Kidney capillary endothelial cell (primary cell): ENCODE results near the gene GPRC5B.

Experiments used
- DNase-seq: peaks from one replicate; pipeline ENCODE4 v3.0.0-alpha.2; 2018; ENCODE audit warnings: low spot score

The GPRC5B gene

DNA sequence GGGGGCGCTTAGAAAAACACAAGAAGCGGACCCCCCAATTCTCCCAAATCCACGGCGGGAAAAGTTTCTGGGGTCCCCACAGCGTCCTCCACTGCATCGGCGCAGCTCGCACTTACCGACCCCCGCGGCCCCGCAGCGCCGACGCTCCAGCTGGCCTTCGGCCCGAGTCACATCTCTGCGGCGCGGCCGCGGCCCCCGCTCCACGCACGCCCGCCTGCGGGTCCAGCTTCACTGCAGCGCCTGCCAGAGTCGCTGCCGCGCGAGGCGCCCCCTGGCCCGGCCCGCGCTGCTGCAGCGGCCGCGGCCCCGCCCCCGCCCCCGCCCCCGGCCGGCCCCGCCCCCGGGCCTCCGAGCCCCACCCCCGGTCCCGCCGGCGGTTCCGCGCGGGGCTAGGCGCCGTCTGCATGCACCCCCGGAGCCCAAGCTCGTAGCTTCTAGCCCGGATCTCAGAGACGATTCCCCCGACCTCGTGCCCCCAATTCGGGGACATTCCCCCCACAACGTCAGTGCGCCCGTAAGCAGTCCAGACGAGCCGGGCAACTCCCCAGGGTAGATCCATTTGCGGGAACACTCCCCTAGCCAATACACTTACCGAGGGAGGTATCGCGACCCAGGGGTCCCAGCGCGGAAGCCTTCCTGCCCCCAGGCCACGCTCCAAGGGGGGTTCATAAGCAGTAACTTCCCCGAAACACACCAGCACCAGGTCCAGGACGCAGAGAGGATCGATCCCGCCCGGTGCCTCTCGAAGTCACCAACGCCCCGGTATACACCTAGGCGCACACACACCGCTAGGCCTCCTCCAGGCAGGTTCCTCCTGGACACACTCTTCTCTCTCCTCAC, at the start of gene GPRC5B:
TSS of gene GPRC5B (minus strand) at position 238 of the 840 bp plus-strand sequence. CDS start 12,003 bp downstream, outside the sequence.
- DNase-seq = peak; percentile 38

- no peak for DNase-seq
These were observed 49.1 kb upstream of the GPRC5B start for GRCh38 chr16:19933740-19934139.

GRCh38 chr16:19929062-19929511, 44.4 kb upstream of the GPRC5B start:
- no peak for DNase-seq

DNA sequence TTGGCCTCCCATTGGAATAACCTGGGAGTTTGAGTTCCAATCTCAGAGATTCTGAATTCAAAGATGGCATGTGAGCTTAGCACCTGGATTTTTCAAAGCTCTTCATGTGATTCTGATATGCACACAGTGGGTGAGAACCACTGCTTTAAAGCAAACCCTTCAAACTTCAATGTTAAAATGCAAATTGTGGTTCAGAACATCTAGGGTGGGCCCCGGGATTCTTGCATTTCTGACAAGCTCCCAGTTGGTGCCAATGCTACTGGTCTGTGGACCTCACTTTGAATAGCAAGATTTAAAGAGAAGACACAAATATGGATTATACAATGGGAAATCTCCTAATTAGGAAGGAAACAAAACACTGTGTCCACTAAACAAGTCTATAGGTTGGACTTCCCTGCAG, 43.8 kb upstream of the GPRC5B start:
- no peak for DNase-seq

GRCh38 chr16:19926449-19927390, 42.1 kb upstream of the GPRC5B start:
- peak; percentile 12 for DNase-seq

DNA sequence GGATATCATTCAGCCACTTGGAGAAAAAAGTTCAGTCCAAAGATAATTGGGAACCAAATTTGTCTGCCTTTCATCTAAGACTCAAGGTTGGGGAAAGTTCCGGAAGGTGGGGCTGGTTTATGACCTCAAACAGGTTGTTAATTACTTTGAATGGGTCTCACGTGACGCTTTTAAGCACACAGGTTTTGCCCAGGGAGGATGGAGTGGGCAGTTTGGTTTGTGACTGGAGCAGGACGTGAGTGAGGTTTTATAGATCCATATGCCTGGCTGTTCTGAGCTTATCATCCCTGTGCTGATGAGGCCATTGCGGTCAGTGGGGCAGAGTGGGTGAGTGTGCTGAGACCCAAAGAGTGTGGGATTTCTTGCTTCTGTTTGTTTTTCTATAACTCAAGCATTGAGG, 38.7 kb upstream of the GPRC5B start:
- no peak for DNase-seq

DNA sequence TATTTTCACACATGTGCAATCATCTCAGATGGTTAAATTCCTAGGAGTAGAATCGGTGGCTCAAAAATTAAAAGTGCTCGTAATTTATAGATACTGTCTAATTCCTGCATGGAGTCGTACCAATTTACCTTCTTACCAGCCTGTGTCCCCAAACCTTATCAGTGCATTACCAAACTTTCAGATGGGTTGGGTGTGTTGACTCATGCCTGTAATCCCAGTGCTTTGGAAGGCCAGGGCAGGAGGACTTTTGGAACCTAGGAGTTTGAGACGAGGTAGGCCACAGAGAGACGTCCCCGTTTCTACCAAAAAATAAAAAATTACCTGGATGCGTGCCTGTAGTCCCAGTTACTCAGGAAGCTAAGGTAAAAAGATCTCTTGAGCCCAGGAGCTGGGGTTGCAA, 34.5 kb upstream of the GPRC5B start:
- DNase-seq = no peak

- no peak for DNase-seq
These were observed 31.4 kb upstream of the GPRC5B start for GRCh38 chr16:19916064-19916463.

DNA sequence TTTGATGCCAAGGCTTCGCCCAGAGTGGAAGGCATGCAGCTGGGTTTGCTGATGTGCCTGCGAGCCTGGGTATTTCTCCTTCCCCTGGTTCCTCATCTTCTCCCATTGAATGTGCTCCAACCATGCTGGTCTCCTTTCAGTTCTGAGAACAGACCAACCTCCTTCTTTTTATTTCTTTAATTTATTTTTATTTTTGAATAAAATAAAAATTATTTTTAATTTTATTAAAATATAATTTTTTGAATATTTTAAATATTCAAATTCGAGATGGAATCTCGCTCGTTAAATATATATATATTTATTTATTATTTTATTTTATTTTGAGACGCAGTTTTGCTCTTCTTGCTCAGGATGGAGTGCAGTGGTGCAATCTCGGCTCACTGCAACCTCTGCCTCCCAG, 30.2 kb upstream of the GPRC5B start:
- no peak for DNase-seq

GRCh38 chr16:19913340-19913645, 28.6 kb upstream of the GPRC5B start:
- DNase-seq = peak; percentile 12

DNA sequence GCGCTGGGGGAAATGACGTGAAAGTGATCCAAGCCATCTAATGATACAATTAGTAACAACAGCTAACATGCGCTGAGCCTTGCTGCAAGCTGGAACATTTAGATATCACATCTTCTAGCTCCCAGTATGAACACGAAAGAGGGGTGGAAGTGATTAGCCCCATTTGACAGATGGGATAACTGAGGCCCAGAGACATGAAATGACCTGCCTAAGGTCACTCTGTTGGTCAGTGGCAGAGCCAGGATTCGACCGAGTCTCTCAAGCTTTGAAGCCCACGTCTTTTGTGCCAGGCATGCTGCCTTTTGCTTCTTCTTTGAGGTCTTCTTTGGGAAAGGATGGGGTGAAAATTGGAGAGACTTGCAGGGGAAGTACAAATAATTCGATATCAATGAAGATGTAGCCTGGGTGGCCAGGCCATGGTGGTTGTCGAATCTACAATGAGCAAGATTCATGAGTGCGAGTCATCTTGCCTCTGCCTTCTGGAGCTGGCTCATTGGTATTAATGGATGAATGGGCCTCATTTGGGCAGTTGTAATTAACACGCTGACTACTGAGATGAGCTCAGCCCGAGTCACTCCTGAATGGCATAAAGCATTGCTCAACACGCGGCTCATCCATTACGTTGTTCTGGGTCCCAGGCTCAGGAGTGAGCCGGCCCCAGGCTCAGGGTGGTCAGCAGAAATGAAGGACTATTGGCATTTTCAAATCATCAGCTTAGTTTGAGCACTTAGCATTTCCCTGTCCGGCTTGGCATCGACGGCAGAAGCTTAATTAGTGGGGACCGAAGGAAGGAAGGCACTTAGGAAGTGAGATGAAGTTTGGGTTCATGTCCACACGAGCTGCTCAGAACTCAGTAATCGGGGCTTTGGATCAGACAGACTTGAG, 28.0 kb upstream of the GPRC5B start:
- peak; percentile 63 for DNase-seq

DNA sequence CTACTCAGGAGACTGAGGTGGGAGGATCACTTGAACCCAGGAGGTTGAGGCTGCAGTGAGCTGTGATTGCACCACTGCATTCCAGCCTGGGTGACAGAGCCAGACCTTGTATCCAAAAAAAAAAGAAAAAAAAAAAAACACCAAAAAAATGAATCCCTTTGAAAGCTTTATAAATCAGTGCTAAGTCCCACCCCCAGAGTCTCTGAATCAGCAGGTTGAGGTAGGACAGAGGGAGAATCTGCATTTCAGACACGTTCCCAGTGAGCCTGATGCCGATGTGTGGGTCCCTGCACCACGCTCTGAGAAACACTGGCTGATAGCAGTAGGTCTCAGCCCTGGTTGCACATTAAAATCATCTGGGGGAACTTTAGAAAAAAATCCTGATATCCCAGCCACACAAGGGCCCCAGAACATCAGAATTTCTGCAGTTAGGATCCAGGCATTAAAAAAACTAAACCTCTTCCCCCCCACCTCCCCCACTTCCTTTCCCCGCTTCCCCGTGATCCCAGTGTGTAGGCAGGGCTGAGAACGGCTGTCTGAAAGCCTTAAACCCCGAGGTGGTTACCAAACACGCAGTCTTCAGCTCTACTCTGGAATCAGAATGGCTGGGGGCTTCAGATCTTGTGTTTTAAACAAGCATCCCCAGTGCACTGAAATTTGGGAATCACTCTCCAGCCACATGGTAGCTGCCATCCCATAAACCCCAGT, 27.3 kb upstream of the GPRC5B start:
- no peak for DNase-seq

GRCh38 chr16:19911204-19911603, 26.6 kb upstream of the GPRC5B start:
- no peak for DNase-seq

DNA sequence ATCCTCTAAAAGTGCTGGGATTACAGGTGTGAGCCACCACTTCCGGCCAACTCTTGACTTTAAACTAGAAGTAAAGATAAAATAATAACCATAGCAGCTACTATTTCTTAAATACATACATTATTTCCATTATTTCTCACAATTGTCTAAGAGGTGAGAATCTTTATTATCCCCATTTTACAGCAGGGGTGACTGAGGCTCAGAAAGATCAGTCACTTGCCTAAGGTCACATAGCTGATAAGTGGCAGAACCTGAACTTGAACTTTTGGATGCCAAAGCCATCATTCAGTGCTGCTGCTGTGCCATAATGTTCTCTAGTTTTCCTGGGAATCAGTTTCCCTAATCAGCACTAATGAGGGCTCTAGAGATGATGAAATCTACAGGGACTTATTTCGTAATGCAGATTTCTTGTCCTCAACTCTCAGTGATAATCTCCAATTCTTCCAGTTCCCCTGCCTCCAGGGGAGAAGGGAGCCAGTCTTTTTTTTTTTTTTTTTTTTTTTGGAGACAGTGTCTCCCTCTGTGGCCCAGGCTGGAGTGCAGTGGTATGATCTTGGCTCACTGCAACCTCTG, 25.2 kb upstream of the GPRC5B start:
- no peak for DNase-seq

DNA sequence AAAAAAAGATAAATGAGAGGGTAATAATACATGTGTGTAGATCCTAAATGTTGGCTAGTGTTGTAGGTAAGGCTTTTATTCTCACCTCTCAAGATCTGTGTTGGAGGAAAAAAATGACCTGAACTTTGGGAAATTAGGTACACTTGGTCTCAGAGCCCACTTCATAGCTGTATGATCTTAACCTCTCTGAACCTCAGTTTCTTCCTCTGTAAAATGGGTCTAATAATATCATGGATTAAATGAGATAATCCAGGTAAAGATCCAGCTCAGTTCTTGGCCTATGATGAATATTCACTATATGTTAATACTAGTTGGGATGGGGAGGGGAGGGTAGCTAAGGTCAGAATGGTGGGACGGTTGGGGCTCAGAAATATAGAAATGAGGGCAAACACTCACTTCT, 24.3 kb upstream of the GPRC5B start:
- DNase-seq = no peak

GRCh38 chr16:19907161-19907992, 22.7 kb upstream of the GPRC5B start:
- DNase-seq = peak; percentile 60

- DNase-seq = no peak
These were observed 16.5 kb upstream of the GPRC5B start for GRCh38 chr16:19901164-19901563.

DNA sequence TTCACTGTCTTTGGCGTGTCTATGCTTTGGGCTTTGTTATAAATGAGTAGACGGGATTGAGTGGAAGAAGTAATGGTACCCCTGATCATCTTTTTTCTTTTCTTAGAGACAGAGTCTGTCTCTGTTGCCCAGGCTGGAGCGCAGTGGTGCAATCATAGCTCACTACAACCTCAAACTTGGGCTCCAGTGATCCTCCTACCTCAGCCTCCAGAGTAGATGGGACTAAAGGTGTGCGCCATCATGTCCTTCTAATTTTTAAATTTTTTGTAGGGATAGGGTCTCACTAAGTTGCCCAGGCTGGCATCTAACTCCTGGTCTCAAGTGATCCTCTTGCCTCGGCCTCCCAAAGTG, 14.9 kb upstream of the GPRC5B start:
- no peak for DNase-seq

DNA sequence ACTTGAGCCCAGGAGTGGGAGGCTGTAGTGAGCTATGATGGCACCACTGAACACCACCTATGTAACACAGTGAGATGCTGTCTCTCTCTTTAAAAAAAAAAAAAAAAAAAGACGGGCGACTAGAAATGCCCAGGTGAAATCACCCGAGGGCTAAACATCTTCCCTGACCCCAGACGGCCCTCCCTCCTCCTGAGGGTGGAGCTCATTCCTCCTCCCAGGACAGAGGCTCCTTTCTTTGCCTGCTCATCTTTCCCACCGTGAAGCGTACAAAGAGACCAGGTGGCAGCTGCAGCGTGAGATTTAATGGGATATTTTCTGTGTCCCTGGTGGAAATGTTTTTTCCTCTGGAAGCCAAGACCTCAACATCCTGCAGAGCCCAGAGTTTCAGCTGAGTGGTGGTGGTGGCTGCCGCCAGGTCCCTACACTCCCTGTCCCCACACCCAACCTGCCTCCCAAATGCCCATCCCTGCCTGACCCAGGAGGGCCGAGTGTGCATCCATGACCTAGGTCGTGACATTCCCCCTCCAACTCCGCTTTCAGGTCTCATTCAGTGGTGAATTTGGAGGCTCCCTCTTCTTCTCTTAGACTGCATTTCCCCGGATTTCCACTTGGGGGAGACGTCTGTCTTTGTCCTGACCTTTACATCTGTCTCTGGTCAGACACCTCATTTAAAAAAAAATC, 14.4 kb upstream of the GPRC5B start:
- DNase-seq = peak; percentile 52

DNA sequence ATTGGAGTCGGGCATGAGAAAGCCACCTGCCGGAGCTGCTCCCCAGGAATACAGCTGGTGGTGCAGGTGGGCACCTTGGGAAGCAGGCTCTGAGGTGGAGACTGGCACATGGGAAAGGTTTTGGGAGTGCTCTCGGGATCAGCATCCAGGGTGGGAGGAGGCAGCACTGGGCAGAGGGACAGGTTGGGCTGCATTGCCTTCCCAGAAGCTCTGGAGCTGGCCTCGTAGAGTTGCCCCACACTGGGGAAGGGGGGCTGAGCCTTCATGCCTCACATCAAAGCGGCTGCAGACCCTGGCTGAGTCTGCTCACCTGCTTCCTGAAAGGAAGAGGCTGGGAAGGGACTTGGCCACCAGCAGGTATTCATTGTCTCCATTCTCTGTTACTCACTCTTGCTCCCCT, 13.5 kb upstream of the GPRC5B start:
- DNase-seq = no peak
